Naive thymus-derived CD8-positive, alpha-beta T cell (primary cell): ENCODE results near the gene RAB7B. TPM values are rescaled to one million over a fixed set of nuclear protein-coding genes. Genes with fewer than 3 reads are reported as not detected.

Experiments
- ATAC-seq, 2 donors: fragments of 150-1000 bp; cut with Tn5 transposase in 1 of 2; sonication (Bioruptor Pico), chemical (Tn5 transposase) in 1 of 2; 1 replicate in 1 of 2; 2 replicates in 1 of 2; pipeline ENCODE4 v1.10.0; 2021; ENCODE audit warnings: mild to moderate bottlenecking in 2 of 2, moderate library complexity in 2 of 2
- POLR2A ChIA-PET: fragments of 350-600 bp; sonication (Branson Sonifier 250); formaldehyde crosslinking; loops from one replicate; lab custom pipeline; 2021; ENCODE audit warnings: antibody characterized with exemption; lab: Charles Lee
- DNase-seq, 10 donors: peaks; one replicate each; pipeline versions ENCODE4 v3.0.0 to v3.0.0-alpha.2; 2020 to 2022
- H3K27ac Mint-ChIP-seq, 10 donors: one replicate each; pipeline ENCODE4 v1.8.0; 2020 to 2022; ENCODE audit warnings: mild to moderate bottlenecking in 10 of 10, mixed read lengths in 10 of 10, moderate library complexity in 4 of 10, inconsistent platforms in 1 of 10
- H3K27me3 Mint-ChIP-seq, 5 donors: one replicate each; pipeline ENCODE4 v1.8.0; 2021 to 2022; ENCODE audit warnings: mixed read lengths in 5 of 5
- H3K36me3 Mint-ChIP-seq, 3 donors: one replicate each; pipeline ENCODE4 v1.8.0; 2020 to 2022; ENCODE audit warnings: mixed read lengths in 3 of 3, mild to moderate bottlenecking in 2 of 3, inconsistent platforms in 1 of 3
- H3K4me1 Mint-ChIP-seq, 4 donors: one replicate each; pipeline ENCODE4 v1.8.0; 2021 to 2022; ENCODE audit warnings: mixed read lengths in 4 of 4
- H3K4me3 Mint-ChIP-seq, 10 donors: one replicate each; pipeline ENCODE4 v1.8.0; 2020 to 2022; ENCODE audit warnings: mild to moderate bottlenecking in 10 of 10, mixed read lengths in 10 of 10, moderate library complexity in 6 of 10, inconsistent platforms in 1 of 10
- H3K9me3 Mint-ChIP-seq, 9 donors: one replicate each; pipeline ENCODE4 v1.8.0; 2020 to 2022; ENCODE audit warnings: mixed read lengths in 9 of 9, mild to moderate bottlenecking in 3 of 9, inconsistent platforms in 1 of 9, moderate library complexity in 1 of 9
- polyA plus RNA-seq, 3 donors: library from polyadenylated mRNA; unstranded; fragments of 300-500 nt; fragmentation: Illumina TruSeq; gene quantifications; one replicate each; pipeline ENCODE4 v1.2.3, GENCODE V29; 2021
- total RNA-seq, 8 experiments: library from RNA in 2 of 8; stranded (reverse) in 2 of 8; gene quantifications; one replicate each; pipeline ENCODE4 v1.2.3 and lab custom pipeline; 2021 to 2026

RAB7B gene
- total and polyA plus RNA-seq, 5 experiments from 2014 or later: not detected

DNA sequence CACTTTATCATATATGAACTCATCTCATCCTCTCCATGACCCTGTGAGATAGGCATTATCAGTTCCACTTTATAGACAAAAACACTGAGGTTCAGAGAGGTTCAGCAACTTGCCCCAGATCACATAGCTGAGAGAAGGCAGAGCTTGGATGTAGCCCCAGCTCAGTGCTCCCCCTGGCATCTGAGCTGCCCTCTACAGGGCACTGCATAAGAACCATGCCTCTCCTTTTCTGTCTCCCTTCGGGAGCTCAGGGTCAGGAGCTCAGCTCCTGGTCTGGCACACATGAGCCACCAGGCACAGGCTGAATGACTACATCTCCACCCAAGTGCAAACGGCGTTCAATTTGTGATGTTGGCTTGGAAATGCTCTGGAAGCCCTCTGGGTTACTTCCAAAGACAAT lies 16.9 kb downstream of the RAB7B start:
- DNase-seq (no peak), ATAC-seq (no peak)
- H3K27ac Mint-ChIP-seq: no peak overlapping the region
- peaks cover 0 to 8% (median 0%) of the 10 kb centered on the region in 3 donors for H3K36me3 Mint-ChIP-seq
- no peak overlapping the region for H3K4me3 Mint-ChIP-seq
- H3K9me3 Mint-ChIP-seq: peaks cover 0 to 7% (median 0%) of the 10 kb centered on the region in 9 donors
- no peaks in the 10 kb centered on the region for H3K4me1 Mint-ChIP-seq
- POLR2A ChIA-PET: no interaction called here
- H3K27me3 Mint-ChIP-seq: peaks cover 0 to 10% (median 3%) of the 10 kb centered on the region in 5 donors

DNA sequence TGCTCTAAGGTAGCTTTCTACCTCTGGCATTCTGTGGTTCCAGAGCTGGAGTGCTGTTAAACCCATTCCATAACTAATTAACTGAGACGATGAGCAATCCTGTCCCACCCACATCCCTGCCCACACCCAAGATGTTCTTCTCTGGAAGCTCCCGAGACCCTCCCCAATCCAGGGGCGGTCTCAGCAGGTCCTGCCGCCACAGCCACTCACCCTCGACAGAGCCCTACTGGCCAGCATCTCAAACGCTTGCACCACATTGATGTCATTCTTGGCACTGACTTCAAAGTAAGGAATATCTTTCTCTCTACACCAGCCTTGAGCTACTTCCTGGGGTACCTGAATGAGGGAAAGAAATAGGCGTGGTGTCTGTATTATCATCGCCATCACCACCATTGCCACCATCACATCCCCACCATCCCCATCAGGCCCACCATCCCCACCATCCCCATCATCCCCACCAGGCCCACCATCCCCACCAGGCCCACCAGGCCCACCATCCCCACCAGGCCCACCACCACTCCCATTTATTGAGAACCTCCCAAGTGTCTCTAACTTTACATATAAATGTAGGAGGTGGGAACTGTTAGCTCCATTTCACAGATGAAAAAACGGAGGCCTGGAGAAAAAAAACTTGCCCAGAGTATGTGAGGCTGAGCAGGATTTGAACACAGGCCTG lies 17.7 kb downstream of the RAB7B start:
- H3K27me3 Mint-ChIP-seq: peaks cover 0 to 8% (median 3%) of the 10 kb centered on the region in 5 donors
- POLR2A ChIA-PET: no interaction called here
- ATAC-seq (no peak), DNase-seq (no peak)
- H3K4me3 Mint-ChIP-seq: no peak overlapping the region
- H3K36me3 Mint-ChIP-seq: peaks cover 0 to 8% (median 0%) of the 10 kb centered on the region in 3 donors
- no peaks in the 10 kb centered on the region for H3K4me1 Mint-ChIP-seq
- H3K9me3 Mint-ChIP-seq: peaks cover 0 to 7% (median 0%) of the 10 kb centered on the region in 9 donors
- H3K27ac Mint-ChIP-seq: peak overlapping the region in 1 of 10 donors; percentile 43

DNA sequence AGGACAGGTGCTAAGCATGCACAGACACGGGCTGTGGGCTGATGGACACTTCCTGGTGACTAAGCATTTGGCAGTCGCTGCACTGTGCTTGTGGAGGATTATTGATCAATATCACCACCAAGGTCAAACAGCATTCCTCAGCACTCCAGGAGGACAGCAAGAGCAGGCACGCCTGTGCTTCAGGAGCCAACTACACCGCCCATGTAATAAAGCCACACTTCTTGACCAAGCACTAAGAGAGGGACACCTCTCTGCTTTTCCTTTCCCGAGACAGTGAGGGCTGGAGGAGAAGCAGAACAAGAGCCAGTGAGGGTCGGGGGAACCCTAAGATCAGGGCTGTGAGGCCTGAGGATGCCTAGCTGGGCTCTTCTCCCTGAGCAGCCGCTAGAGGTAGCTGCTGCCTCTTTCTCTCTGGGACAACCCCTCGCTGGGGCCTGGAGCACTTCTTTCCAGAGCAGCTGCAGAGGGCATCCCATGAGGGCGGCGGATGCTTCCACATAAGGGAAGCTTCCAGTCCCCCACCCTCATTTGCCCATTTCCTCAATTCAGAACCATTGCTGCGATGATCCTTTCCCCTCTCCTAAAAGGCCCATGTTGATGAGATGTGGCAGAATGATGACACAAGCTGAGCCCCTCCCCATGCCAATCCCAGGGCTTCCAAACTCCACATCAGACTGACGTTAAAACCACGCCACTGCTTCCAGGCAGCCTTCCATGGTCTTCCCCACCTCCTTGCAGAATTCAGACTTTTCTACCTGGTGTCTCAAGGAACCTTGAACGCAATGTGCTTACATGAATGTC lies 19.1 kb downstream of the RAB7B start:
- ATAC-seq (no peak), DNase-seq (peak in 1 of 10 donors; percentile 50)
- H3K36me3 Mint-ChIP-seq: peaks cover 0 to 8% (median 0%) of the 10 kb centered on the region in 3 donors
- H3K9me3 Mint-ChIP-seq: peaks cover 0 to 7% (median 0%) of the 10 kb centered on the region in 9 donors
- no peaks in the 10 kb centered on the region for H3K27me3 Mint-ChIP-seq
- peak overlapping the region in 2 of 10 donors; percentile 38 to 78 for H3K27ac Mint-ChIP-seq
- H3K4me3 Mint-ChIP-seq: no peak overlapping the region
- H3K4me1 Mint-ChIP-seq: no peaks in the 10 kb centered on the region
- POLR2A ChIA-PET: no interaction called here

DNA sequence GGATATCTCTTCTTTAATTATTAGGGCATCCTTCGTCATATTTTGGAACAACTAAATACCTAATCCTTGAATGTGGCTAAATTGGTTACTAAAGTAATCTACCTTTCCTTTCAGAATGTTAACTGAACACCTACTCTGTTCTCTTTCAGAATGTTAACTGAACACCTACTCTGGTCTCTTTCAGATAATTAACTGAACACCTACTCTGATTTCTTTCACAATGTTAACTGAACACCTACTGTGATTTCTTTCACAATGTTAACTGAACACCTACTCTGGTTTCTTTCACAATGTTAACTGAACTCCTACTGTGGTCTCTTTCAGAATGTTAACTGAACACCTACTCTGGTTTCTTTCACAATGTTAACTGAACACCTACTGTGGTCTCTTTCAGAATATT lies 21.9 kb downstream of the RAB7B start:
- H3K4me3 Mint-ChIP-seq: no peak overlapping the region
- no peak for ATAC-seq
- peaks cover 0 to 8% (median 0%) of the 10 kb centered on the region in 3 donors for H3K36me3 Mint-ChIP-seq
- H3K4me1 Mint-ChIP-seq: no peaks in the 10 kb centered on the region
- H3K27ac Mint-ChIP-seq: no peak overlapping the region
- H3K9me3 Mint-ChIP-seq: peaks cover 0 to 7% (median 0%) of the 10 kb centered on the region in 9 donors
- H3K27me3 Mint-ChIP-seq: peaks cover 0 to 2% (median 0%) of the 10 kb centered on the region in 5 donors
- no peak for DNase-seq
- POLR2A ChIA-PET: no interaction called here

DNA sequence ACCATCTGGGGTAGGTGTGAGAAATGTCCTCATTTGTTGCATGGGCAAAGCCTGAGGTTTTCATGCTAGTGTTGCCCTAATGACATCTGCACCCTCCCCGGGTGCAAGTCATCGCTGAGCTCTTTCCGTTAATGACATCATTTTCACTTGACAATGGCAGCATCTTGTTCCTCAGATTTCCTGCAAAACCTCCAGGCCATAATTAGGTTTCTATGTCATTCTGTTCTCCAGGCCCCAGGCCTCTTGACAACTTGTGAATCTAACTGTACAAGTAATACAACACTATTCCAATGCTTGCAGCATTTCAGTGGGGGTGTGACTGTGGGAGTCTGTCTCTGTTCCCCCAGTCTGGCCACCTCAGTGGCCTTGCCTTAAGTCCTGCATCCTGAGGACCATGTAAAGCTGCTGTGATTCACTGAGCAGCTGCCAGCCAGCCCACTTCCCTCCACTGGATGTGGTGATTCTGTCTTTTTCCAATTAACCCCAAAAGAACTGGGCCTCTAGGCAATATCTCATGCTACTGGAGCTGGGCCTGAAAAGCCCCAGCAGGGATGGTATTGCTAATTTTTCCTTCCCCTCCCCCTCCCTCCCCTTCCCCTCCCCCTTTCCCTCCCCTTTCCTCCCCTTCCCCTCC lies 22.8 kb downstream of the RAB7B start:
- Mint-ChIP-seq H3K27ac (peak overlapping the region in 1 of 10 donors; percentile 37), H3K9me3 (peaks cover 0 to 7% (median 0%) of the 10 kb centered on the region in 9 donors), H3K4me1 (no peaks in the 10 kb centered on the region), H3K36me3 (peaks cover 0 to 8% (median 0%) of the 10 kb centered on the region in 3 donors), H3K4me3 (no peak overlapping the region), H3K27me3 (peaks cover 0 to 2% (median 0%) of the 10 kb centered on the region in 5 donors)
- peak in 1 of 10 donors; percentile 62 for DNase-seq
- ATAC-seq: no peak
- POLR2A ChIA-PET: no interaction called here

- POLR2A ChIA-PET: no interaction called here
- Mint-ChIP-seq H3K27ac (no peak overlapping the region), H3K9me3 (peaks cover 0 to 7% (median 0%) of the 10 kb centered on the region in 9 donors), H3K36me3 (peaks cover 0 to 8% (median 0%) of the 10 kb centered on the region in 3 donors), H3K4me1 (peaks cover 0 to 6% (median 0%) of the 10 kb centered on the region in 4 donors), H3K4me3 (no peak overlapping the region), H3K27me3 (peaks cover 0 to 2% (median 0%) of the 10 kb centered on the region in 5 donors)
- peak in 1 of 10 donors; percentile 50 for DNase-seq
- ATAC-seq: no peak
Observed at GRCh38 chr1:205979301-205979700, 23.9 kb downstream of the RAB7B start.

DNA sequence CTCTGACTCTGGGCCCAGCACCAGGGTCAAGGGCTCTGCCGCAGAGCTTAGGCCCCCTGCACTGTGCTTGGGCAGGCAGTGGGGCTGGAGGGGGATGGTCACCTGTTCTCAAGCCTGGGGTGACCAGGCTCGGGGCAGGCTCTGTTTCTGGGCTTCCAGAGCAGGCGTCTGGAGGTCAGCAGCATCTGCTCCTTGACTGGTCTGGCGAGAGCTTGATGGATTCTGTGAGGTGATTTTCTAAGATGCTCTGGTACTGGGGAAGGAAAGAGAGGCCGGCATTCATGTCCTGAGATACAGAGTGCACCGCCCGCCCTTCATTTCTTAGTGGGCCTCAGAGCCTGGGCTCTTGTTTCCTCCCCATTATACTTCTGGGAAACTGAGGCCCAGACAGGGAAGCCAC lies 24.5 kb downstream of the RAB7B start:
- Mint-ChIP-seq H3K4me1 (peaks cover 0 to 8% (median 0%) of the 10 kb centered on the region in 4 donors), H3K9me3 (peaks cover 0 to 7% (median 0%) of the 10 kb centered on the region in 9 donors), H3K4me3 (no peak overlapping the region), H3K27ac (no peak overlapping the region), H3K36me3 (peaks cover 0 to 8% (median 0%) of the 10 kb centered on the region in 3 donors), H3K27me3 (peaks cover 0 to 2% (median 0%) of the 10 kb centered on the region in 5 donors)
- ATAC-seq (no peak), DNase-seq (peak in 1 of 10 donors; percentile 35)
- POLR2A ChIA-PET: no interaction called here

DNA sequence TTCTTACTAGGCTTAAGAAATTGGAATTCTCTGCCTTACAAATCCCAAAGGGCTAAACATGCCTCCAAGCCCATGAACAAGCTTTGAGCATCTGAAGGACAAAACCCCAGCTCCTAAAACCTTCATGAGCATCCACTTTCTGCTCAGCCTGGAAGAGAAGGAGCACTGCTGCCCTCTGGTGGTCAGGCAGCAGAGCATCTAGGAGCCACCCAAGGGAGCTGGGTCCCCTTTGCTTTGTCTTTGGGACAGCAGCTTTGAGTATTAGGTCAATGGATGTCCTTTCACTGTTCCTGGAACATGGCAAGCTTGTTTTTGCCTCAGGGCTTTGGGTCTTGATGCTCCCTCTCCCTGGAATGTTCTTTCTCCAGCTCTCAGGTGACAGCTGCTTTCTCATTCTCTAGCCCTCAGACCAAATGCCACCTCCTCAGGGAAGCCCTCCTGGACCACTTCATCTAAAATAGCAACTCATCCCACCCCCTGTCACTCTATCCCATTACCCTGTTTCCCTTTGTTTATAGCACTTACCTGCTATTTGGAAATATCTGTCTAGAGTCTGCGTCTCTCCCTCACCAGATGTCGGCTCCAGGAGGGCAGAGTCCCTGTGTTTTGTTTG lies 25.7 kb downstream of the RAB7B start:
- DNase-seq: peak; percentile 56 to 83 (median 72)
- no peak overlapping the region for H3K27ac Mint-ChIP-seq
- POLR2A ChIA-PET: interaction anchor here (1.1 kb wide), 1 partner anchor 19 kb away, joined by 9 read pairs; no protein-coding TSS in a partner anchor
- peaks cover 0 to 8% (median 0%) of the 10 kb centered on the region in 3 donors for H3K36me3 Mint-ChIP-seq
- ATAC-seq: peak; percentile 79 to 88
- no peak overlapping the region for H3K4me3 Mint-ChIP-seq
- peaks cover 0 to 2% (median 0%) of the 10 kb centered on the region in 5 donors for H3K27me3 Mint-ChIP-seq
- peaks cover 0 to 7% (median 0%) of the 10 kb centered on the region in 9 donors for H3K9me3 Mint-ChIP-seq
- H3K4me1 Mint-ChIP-seq: peaks cover 0 to 12% (median 0%) of the 10 kb centered on the region in 4 donors

DNA sequence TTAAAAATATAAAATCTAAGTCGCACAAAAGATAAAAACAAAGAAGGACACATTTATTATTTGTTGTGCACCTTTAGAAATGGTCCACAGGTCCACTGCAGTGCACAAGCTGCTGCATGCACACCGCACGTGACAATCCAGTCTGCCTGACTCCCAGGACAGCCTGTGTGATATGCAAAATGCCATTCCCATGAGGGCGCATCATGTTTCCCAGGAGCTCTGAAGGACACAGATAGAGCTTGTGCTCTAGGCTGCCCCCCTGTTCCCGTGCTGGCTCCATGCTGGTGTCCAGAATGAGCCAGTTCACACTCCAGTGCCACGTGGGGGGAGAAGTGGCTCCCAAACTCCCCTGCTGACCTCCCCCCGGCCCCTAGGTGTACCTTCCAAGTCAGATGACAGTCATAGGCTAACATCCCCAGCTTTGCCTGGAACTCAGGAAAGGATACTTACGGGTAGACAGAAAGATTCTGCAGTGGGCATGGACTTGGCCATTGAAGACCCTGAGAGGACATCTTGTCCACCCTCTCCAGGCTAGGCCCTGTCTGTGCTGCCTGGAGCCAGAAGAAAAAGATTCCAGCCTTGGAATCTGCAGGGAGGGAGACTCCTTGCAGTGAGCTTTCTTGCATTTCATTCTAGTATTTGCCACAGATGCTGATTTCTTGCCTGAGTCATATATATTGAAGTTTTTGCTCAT lies 26.3 kb downstream of the RAB7B start:
- H3K36me3 Mint-ChIP-seq: peaks cover 0 to 2% (median 0%) of the 10 kb centered on the region in 3 donors
- H3K4me1 Mint-ChIP-seq: peaks cover 0 to 12% (median 0%) of the 10 kb centered on the region in 4 donors
- no peak for ATAC-seq
- H3K27ac Mint-ChIP-seq: no peak overlapping the region
- DNase-seq: peak in 1 of 10 donors; percentile 37
- peaks cover 0 to 2% (median 0%) of the 10 kb centered on the region in 9 donors for H3K9me3 Mint-ChIP-seq
- H3K27me3 Mint-ChIP-seq: peaks cover 0 to 2% (median 0%) of the 10 kb centered on the region in 5 donors
- no peak overlapping the region for H3K4me3 Mint-ChIP-seq
- POLR2A ChIA-PET: interaction anchor here (1.1 kb wide), 1 partner anchor 19 kb away, joined by 9 read pairs; no protein-coding TSS in a partner anchor

- Mint-ChIP-seq H3K36me3 (no peaks in the 10 kb centered on the region), H3K9me3 (no peaks in the 10 kb centered on the region), H3K4me1 (peaks cover 0 to 12% (median 0%) of the 10 kb centered on the region in 4 donors), H3K27me3 (peaks cover 0 to 2% (median 0%) of the 10 kb centered on the region in 5 donors), H3K4me3 (no peak overlapping the region), H3K27ac (no peak overlapping the region)
- POLR2A ChIA-PET: no interaction called here
- DNase-seq (no peak), ATAC-seq (no peak)
Observed at GRCh38 chr1:205976036-205976435, 27.2 kb downstream of the RAB7B start.

- Mint-ChIP-seq H3K4me3 (no peak overlapping the region), H3K9me3 (no peaks in the 10 kb centered on the region), H3K27me3 (peaks cover 0 to 2% (median 0%) of the 10 kb centered on the region in 5 donors), H3K36me3 (no peaks in the 10 kb centered on the region), H3K27ac (no peak overlapping the region), H3K4me1 (peaks cover 0 to 12% (median 0%) of the 10 kb centered on the region in 4 donors)
- POLR2A ChIA-PET: no interaction called here
- DNase-seq: no peak
- no peak for ATAC-seq
Observed at GRCh38 chr1:205975387-205975998, 27.7 kb downstream of the RAB7B start.
